ENCODE results near the gene THNSL1. TPM values are rescaled to one million over a fixed set of nuclear protein-coding genes. Genes with fewer than 3 reads are reported as not detected.

Gene THNSL1
- total RNA-seq, 1 experiment from 2014 or later: 4.2 TPM

- no peaks in the 10 kb centered on the region for H3K79me1 ChIP-seq (ENCODE audit: insufficient read depth, low read depth, low read length, poor library complexity, severe bottlenecking)
- H3K9me3 ChIP-seq (ENCODE audit: control insufficient read depth, low read depth, low read length): no peaks in the 10 kb centered on the region
- no peak overlapping the region for H4K5ac ChIP-seq (ENCODE audit: insufficient read length, low read depth, low read length)
- H3K56ac ChIP-seq (ENCODE audit: insufficient read length, low read depth, low read length): no peak overlapping the region
- no peak overlapping the region for H3K23ac ChIP-seq (ENCODE audit: insufficient read length, low read depth, low read length)
- no peaks in the 10 kb centered on the region for H3K9me3 Mint-ChIP-seq
- no peak overlapping the region for H4K8ac ChIP-seq (replicated peaks; ENCODE audit: insufficient read length, low read depth, low read length)
- no peak overlapping the region for H3K4me2 ChIP-seq (ENCODE audit: insufficient read depth, insufficient read length, low read length)
- no peak for TF ChIP-seq CTCF (conservative IDR thresholded peaks at IDR 0.05)
- H3K27ac Mint-ChIP-seq: no peak overlapping the region
- H3K4me3 Mint-ChIP-seq: no peak overlapping the region
- WGBS (ENCODE audit: extremely low coverage, insufficient read length, low lambda C conversion rate): no CpG with 5 or more reads among the region's 1 CpG
- no peak overlapping the region for H3K27ac ChIP-seq (ENCODE audit: insufficient read length, low read depth, low read length)
- no peaks in the 10 kb centered on the region for H3K27me3 Mint-ChIP-seq (ENCODE audit: low read depth)
- H2AFZ ChIP-seq (ENCODE audit: low read length): no peak overlapping the region
- H4K91ac ChIP-seq (ENCODE audit: insufficient read length, low read depth, low read length): no peak overlapping the region
- H4K20me1 ChIP-seq (ENCODE audit: control insufficient read depth, insufficient read depth, insufficient read length): no peaks in the 10 kb centered on the region
- H3K18ac ChIP-seq (ENCODE audit: insufficient read length, low read depth, low read length): no peak overlapping the region
- H2BK5ac ChIP-seq (ENCODE audit: insufficient read length, low read length): no peak overlapping the region
- no peaks in the 10 kb centered on the region for H3K4me1 Mint-ChIP-seq
- no peak overlapping the region for H2BK120ac ChIP-seq (ENCODE audit: low read depth, low read length, poor library complexity, severe bottlenecking)
- H3K4me1 ChIP-seq (ENCODE audit: insufficient read depth, low read length): no peaks in the 10 kb centered on the region
- no peak overlapping the region for H2AK5ac ChIP-seq (ENCODE audit: insufficient read length, low read length)
- no peak overlapping the region for H3K4ac ChIP-seq (ENCODE audit: low read depth, low read length)
- no peak overlapping the region for H3K14ac ChIP-seq (ENCODE audit: insufficient read depth, low read length)
- no peaks in the 10 kb centered on the region for H3K23me2 ChIP-seq (ENCODE audit: insufficient read length, low read depth, low read length, poor library complexity, severe bottlenecking)
- no peaks in the 10 kb centered on the region for H3K79me2 ChIP-seq (ENCODE audit: insufficient read depth, low read length)
- H3K9ac ChIP-seq (ENCODE audit: extremely low read depth, insufficient read length, low read length): no peak overlapping the region
- H2BK15ac ChIP-seq (ENCODE audit: low read depth, low read length): no peak overlapping the region
- H3K36me3 Mint-ChIP-seq (ENCODE audit: insufficient read depth in 1 of 3, low read depth in 3 of 3): no peaks in the 10 kb centered on the region
- no peak overlapping the region for H3T11ph ChIP-seq (ENCODE audit: low read length)
- no peak overlapping the region for H2BK20ac ChIP-seq (ENCODE audit: low read depth, low read length, poor library complexity, severe bottlenecking)
- DNase-seq: no peak
- H2BK12ac ChIP-seq (ENCODE audit: insufficient read length, low read depth, low read length): no peak overlapping the region
- no peaks in the 10 kb centered on the region for H3K27me3 ChIP-seq (ENCODE audit: insufficient read depth, low read length)
Observed at GRCh38 chr10:24989867-24990266, 26.5 kb upstream of the THNSL1 start.

Measured in H9 (cell line).